SHP77 (cell line): Measurements from ENCODE around the gene XPR1.
A peak's percentile ranks its signal among the peaks of the same experiment; 100 is the strongest.

ENCODE experiments used
- DNase-seq, 2 experiments: peaks; one replicate each; lab custom pipeline; 2025; lab: John Stamatoyannopoulos, UW

The XPR1 gene

GRCh38 chr1:180615493-180616290 is 16.1 kb upstream of the XPR1 start:
- no peak for DNase-seq

GRCh38 chr1:180616439-180616838 is 15.4 kb upstream of the XPR1 start:
- DNase-seq = no peak

- no peak for DNase-seq
These were observed 13.9 kb upstream of the XPR1 start for GRCh38 chr1:180617774-180618395.

- no peak for DNase-seq
These were observed 11.2 kb upstream of the XPR1 start for GRCh38 chr1:180620581-180620980.

GRCh38 chr1:180622658-180623508 is 8.9 kb upstream of the XPR1 start:
- DNase-seq = no peak

GRCh38 chr1:180623579-180624347 is 8.1 kb upstream of the XPR1 start:
- no peak for DNase-seq

GRCh38 chr1:180626711-180627110 is 5.1 kb upstream of the XPR1 start:
- DNase-seq = no peak

GRCh38 chr1:180627411-180627810 is 4.4 kb upstream of the XPR1 start:
- DNase-seq = no peak

- no peak for DNase-seq
These were observed 3.2 kb upstream of the XPR1 start for GRCh38 chr1:180628646-180629045.

- no peak for DNase-seq
These were observed 1.2 kb upstream of the XPR1 start for GRCh38 chr1:180630408-180631193.

- no peak for DNase-seq
These were observed 542 bp upstream of the XPR1 start for GRCh38 chr1:180631194-180631765.

GRCh38 chr1:180632326-180633056 is 669 bp downstream of the XPR1 start:
- DNase-seq = peak; percentile 34 to 52

- DNase-seq = no peak
These were observed 1.5 kb downstream of the XPR1 start for GRCh38 chr1:180633057-180634056.

GRCh38 chr1:180636138-180636537 is 4.3 kb downstream of the XPR1 start:
- DNase-seq = no peak

GRCh38 chr1:180639871-180640270 is 8.0 kb downstream of the XPR1 start:
- no peak for DNase-seq

- DNase-seq = no peak
These were observed 8.7 kb downstream of the XPR1 start for GRCh38 chr1:180640531-180640949.

GRCh38 chr1:180641662-180642061 is 9.8 kb downstream of the XPR1 start:
- no peak for DNase-seq

GRCh38 chr1:180642781-180643180 is 11.0 kb downstream of the XPR1 start:
- no peak for DNase-seq

- peak in 1 of 2 experiments; percentile 1 for DNase-seq
These were observed 11.9 kb downstream of the XPR1 start for GRCh38 chr1:180643693-180644092.
